Measurements from ENCODE around the gene HBP1.
"Not testable (repeated sequence)": the region's sequence is repeated elsewhere in the genome, so short reads cannot be mapped to it uniquely, and the experiment has no call there.

Gene HBP1

DNA sequence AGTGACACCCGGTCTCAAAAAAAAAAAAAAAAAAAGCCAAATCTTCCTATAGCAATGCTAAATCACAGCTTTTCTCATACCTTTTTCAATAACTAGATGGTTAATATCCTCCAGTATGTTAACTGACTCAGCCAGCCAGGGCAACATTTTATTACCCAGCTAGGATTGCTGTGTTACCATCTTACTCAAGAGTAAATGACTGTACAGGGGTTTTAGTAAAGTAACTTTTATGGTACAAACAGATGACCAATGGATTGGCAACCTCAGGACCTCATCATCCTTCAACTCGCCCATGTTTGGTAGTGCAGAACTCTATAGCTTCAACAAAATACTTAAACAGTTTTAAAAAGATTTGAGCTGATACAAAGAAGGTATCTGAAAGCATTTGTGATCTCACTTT, 59.5 kb downstream of the HBP1 start:
- no peak for DNase-seq (ENCODE audit: low spot score)

DNA sequence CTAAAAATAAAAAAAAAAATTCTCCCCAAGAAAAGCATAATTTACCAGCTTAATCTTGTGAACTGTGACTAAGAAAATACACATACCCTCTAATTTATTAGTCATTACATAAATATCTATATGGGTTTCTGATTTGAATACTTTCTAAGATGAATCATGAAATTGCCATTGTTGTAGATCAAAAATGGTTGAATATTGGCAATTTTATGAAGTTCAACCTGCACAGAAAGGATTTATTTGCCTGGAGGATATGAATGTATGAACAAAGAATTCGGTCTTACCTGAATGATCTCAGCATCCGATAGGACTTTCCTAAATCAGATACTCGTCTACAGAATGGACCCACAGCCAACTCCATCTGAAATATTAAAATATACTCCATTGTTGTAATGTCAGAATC, 61.5 kb downstream of the HBP1 start:
- DNase-seq (ENCODE audit: low spot score) = no peak

DNA sequence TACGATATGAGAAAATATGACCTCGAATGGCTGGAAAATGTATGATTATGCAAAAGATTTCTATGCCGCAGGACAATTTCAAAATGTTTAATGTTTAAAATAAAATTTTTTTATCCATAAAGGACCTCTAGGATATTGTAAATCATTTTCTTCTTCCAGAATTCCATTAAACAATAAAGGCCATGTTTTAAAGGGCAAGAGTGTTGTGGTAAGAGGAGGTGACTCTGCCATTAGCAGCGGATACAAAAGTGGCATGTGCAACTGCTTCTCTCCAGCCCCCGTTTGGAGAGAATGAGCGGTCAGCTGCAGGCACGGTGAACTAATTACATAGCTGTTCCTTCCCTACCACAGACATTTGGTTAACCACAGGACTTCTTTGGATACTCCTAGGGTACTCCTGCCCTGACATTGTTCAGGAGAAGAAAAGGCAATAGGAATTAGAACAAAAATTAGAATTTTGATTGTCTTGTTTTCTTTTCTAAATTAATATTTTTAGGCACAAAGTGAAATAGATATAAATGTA, 63.8 kb downstream of the HBP1 start:
- DNase-seq (ENCODE audit: low spot score) = no peak

DNA sequence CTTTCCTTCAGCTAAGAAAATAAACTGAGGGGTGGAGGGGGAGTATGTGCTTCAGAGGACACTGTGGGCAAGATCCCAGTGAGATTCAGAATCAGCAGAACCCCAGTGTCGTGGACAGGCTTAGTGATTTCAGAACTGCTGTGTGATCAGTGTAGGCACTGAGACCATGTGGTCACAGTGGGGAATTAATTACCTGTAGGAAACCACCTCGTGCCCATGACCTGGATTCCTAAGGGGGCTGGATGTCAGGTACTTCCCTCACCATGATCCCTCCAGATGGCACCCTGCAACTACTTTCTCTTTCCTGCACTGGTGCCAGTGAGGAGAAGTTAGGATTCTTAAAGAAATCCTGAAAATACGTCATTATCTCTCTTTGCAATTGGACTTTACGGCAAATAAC, 64.4 kb downstream of the HBP1 start:
- no peak for DNase-seq (ENCODE audit: low spot score)

DNA sequence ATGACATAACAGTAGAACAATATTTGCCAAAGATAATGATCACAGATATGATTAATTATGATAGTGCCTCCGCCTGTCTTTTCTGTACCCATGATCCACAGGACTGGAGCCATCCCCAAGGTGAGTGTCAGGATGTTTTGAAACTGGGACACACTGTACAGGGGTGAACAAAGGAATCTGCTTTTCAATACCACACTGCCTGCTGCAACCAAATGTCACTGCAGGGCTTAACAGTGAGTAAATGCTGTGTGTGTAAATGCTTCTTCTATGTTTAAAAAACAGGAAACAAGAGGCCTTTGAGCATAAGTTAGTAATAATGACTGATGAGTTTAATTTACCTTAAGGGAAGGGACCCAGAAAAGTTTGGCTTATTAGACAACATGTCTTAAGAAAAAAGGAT, 65.2 kb downstream of the HBP1 start:
- no peak for DNase-seq (ENCODE audit: low spot score)

DNA sequence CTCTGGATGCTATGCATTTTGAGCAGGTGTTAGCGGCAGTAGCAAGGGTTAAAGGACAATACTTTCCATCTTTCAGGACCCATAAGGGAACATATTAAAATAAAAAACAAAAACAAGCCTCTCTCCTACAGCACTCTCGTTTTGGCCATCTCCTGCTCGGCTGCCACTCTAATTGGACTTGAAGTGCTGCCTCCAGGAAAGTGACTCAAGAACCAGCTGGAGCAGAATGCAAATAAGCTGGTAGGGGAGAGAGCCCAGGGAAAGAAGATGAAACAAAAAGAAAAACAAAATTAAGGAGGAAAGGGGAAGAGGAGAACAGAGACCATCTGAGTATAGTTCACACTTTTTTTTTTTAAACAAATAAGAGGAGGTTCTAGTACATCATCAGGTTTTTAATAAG, 65.6 kb downstream of the HBP1 start:
- DNase-seq (ENCODE audit: low spot score) = no peak

DNA sequence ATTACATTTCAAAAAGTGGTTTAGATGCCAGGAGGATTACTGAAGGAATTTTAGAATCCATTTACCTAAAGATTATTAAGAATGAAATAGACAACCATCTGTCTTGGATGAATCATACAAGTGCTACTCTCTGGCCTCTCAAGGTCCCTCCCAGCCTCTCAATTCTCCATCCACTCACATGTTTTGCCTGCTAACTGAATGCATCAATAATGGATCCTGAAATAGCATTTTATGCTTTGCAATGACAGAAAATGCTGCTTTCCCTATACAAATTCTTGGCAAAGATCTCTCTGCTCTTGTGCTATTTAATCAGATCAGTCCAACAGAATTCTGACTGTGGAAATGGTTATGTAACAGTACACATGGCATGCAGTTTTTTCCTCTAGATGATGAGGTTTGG, 68.1 kb downstream of the HBP1 start:
- DNase-seq (ENCODE audit: low spot score) = no peak

DNA sequence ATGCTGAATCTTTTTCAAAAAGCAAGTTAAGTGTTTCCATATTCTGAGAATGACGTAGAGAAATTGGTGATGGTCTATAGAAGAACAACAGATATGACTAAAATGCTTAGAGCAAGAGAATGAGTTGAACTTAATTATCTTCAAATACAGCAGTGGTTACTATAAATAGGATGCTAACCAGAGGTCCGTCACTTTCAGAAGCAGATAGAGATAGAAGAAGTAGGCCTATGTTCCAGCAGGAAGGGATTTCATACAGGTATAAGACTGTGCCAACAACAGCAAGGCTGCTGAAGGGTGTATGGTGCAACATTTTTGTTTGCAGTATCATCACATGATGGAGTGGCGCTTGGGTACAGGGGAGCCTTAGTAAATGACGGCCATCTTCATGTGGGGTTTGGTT, 68.6 kb downstream of the HBP1 start:
- DNase-seq (ENCODE audit: low spot score) = no peak

DNA sequence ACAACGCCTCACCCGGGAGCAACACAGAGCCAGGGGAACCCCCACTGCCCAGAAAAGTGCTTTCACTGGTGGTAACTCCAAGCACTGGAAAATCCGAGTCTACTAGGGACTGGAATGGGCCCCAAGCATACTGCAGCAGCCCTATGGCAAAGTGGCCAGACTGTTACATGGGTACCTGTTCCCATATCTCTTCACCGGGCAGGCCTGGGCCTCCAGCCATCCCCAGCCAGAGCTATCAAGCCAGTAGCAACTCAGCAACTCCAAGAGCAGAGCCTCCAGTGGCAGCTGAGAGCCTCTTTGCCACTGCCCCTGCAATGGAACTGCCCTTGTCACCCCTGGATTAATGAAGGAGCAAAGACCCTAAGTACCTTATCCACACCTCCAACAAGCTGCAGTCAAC, 73.5 kb downstream of the HBP1 start:
- no peak for DNase-seq (ENCODE audit: low spot score)

DNA sequence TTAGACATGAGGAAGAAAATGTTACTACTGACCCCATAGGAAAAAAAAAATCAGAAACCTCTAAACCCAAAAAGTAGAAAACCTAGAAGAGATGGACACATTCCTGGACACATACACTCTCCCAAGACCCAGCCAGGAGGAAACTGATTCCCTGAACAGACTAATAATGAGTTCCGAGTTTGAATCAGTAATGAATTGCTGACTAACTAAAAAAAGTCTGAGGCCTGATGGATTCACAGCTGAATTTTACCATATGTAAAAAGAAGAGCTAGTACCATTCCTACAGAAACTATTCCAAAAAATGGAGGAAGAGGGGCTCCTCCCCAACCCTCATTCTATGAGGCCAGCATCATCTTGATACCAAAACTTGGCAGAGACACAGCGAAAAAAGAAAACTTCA, 75.8 kb downstream of the HBP1 start:
- DNase-seq (ENCODE audit: low spot score) = no peak

DNA sequence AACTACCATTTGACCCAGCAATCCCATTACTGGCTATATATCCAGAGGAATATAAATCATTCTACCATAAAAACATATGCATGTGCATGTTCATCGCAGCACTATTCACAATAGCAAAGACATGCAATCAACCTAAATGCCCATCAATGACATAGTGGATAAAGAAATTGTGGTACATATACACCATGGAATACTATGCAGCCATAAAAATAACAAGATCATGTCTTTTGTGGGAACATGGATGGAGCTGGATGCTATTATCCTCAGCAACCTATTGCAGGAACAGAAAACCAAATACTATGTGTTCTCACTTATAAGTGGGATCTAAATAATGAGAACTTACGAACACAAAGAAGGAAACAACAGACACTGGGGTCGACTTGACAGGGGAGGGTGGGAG, 78.0 kb downstream of the HBP1 start:
- DNase-seq (ENCODE audit: low spot score) = not testable (repeated sequence)

DNA sequence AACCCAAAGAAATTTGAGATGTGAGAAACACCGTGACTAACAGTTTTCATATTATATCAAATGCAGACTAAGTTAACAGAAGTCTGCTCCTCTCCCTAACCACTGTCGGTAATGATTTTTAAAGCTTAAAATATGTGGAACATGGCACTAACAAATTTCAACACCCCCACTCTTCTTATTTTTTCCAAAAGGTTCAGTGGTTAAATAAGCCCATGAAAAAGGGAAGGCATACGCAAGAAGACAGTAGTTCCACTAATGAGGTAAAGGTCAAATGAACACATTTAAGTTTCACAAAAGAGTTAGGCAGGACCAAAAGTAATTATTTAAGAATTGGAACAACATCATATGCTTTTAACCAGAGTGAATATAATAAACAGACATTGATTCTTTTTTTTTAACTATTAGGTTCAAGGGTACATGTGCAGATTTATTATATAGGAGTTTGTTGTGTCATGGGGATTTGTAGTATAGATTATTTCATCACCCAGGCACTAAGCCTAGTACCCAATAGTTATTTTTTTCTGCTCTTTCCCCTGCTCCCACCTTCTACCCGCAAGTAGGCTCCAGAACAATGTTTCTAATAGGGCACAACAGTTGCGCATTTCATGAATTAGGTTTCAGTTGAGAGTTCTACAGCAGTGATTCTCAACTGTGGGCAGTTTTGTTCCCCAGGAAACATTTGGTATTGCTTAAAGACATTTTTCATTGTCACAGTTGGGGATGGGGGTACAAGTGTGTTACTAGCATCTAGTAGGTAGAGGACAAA, 79.9 kb downstream of the HBP1 start:
- no peak for DNase-seq (ENCODE audit: low spot score)

DNA sequence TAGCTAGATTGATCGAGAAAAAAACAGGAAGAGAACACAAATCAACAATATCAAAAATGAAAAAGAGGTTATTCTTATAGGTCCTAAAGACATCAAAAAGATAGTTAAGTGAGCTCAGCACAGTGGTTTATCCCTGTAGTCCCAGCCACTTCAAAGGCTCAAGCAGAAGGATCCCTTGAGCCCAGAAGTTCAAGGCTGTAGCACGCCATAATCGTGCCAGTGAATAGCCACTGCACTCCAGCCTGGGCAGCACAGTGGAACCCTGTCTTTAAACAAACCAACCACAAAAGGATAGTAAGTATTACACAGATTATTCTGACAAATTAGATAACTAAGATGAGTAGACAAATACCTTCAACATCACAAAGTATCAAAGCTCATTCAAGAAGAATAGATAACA, 83.2 kb downstream of the HBP1 start:
- DNase-seq (ENCODE audit: low spot score) = no peak

Data from HuH-7.5 (cell line).